ENCODE measurements around the gene LZTR1.

GRCh38 chr22:20982563-20982882, 426 bp downstream of the LZTR1 start:
- no peak for TF ChIP-seq EP300 (IDR thresholded peaks at IDR 0.05; ENCODE audit: borderline replicate concordance)
- no peak for TF ChIP-seq REST (IDR thresholded peaks at IDR 0.05; ENCODE audit: low read depth)
- TF ChIP-seq CREB1 (IDR thresholded peaks at IDR 0.05; ENCODE audit: low read depth) = no peak
- TF ChIP-seq CEBPB (IDR thresholded peaks at IDR 0.05) = no peak
- no peak for TF ChIP-seq ZBTB7A (IDR thresholded peaks at IDR 0.05; ENCODE audit: low read depth)
- TF ChIP-seq FOXM1 (IDR thresholded peaks at IDR 0.05; ENCODE audit: borderline replicate concordance, low read depth) = no peak
- no peak for TF ChIP-seq RAD21 (IDR thresholded peaks at IDR 0.05; ENCODE audit: low read depth)
